Measurements from ENCODE around the gene STXBP1. TPM values are rescaled to one million over a fixed set of nuclear protein-coding genes. Genes with fewer than 3 reads are reported as not detected.
A peak's percentile ranks its signal among the peaks of the same experiment; 100 is the strongest.

Gene STXBP1
- total RNA-seq, 1 experiment from 2014 or later: 11.2 TPM

DNA sequence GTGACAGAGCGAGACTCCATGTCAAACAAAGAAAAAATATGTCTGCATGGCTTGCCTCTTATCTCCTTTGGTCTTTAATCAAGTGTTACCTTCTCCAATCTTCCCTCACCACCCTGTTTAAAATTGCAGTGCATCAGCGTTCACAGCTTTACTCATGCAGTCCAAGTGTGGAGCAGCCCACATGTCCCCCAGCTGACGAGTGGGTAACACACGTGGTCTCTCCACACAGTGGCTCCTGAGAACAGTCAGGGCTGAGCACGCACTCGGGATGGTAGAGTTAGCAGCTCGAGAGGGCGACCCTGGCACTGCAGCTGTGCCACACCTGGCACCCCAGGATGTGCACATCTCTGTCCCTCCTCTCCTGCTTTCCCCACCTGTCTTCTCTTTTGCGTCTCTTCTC lies 68.8 kb downstream of the STXBP1 start:
- in situ Hi-C loops (cut with HindIII; ENCODE audit: low sequenced_read_pairs): no loop called here
- no peak for DNase-seq (ENCODE audit: low spot score)

DNA sequence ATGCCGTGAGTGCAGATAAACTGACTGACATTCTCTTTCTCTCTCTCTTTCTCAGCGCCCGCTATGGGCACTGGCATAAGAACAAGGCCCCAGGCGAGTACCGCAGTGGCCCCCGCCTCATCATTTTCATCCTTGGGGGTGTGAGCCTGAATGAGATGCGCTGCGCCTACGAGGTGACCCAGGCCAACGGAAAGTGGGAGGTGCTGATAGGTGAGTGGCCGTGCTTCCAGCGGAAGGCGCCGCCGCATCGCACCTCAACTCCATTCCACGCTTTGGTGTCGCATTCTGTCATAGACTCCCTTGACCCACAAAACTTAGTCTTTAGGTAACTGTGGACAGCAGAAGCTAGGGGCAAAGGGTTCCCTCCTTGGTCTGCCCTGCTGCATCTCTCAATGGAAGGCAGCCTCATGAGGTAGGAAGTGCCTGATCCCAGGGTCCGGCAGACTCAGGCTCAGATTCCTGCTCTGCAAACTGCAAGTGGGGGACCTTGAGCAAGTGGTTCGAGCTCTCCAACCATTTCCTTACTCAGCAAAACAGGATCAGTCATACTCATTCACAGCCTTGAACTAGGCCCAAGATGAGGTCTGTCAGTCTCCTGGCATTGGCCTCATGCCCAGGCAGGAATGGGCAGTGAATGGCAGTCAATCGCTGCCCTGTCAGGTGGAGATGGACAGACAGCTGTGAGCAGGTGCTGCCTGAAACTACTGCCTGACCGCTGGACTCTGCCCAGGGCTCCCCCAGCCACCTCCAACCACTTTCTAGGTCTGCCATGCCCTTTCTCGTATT lies 70.5 kb downstream of the STXBP1 start:
- in situ Hi-C loops (cut with HindIII; ENCODE audit: low sequenced_read_pairs): no loop called here
- DNase-seq (ENCODE audit: low spot score): peak; percentile 39

GRCh38 chr9:127683723-127684122 lies 71.6 kb downstream of the STXBP1 start:
- in situ Hi-C loops (cut with HindIII; ENCODE audit: low sequenced_read_pairs): no loop called here
- no peak for DNase-seq (ENCODE audit: low spot score)

DNA sequence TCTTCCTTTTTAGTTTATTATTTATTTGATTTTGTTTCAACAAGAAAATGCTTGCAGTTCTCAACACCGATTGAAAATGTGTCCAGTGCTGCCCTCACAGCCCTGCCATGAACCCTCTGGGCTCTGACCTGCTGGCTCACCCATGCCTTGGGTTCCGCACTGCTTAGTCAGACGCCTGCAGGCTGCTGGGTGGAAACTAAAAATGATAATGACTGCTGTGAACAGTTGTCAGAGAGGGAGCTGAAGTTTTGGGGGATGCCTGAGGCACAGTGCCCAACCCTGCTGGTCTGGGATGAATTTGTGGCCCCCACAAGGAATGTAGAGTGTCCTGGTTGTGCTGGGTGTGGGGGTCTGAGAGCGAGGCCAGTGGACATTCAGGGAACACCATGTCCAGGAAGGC lies 72.5 kb downstream of the STXBP1 start:
- in situ Hi-C loops (cut with HindIII; ENCODE audit: low sequenced_read_pairs): no loop called here

DNA sequence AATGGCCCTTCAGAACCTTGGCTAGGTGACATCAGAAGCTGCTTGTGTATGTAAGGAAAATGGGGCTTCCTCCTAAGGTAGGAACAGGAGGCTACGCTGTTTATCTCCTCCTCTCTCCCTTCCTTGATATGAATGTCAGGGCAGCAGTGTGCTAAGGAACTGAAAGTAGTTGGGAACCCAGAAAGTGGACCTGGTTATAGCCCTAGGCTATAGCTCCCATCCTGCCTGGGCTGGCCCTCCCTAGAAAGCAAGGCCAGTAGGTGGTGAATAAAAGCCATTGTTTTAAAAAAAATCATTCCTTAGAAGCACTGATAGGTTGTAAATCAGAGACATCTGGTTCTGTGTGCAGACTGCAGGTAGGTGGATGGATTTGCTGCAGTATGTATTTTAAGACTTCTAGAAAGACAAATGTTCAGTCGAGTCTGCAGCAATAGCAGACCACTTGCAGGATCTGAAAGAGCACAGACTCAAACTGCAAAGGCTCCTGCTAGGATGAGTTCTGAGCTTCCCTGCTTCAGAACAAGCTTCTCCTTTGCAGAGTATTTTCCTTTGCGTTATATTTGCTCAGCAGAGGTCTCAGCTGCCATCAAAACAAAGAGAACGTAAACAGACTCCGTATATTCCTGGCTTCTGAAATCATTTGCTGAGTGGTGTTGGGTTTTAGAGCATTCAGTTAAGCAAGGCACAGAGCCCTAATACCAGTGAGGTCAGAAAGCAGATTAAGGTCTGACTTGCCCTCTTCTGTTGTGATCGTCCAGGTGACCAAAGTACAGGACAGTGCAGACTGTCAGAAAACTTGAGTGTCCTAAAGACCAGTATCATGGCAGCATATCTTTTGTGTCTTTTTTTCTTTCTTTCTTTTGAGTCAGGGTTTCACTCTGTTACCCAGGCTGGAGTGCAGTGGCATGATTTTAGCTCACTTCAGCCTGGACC lies 74.7 kb downstream of the STXBP1 start:
- DNase-seq (ENCODE audit: low spot score): no peak
- in situ Hi-C loops (cut with HindIII; ENCODE audit: low sequenced_read_pairs): no loop called here

More for the DNA sequence above, 72.5 kb downstream of the STXBP1 start:
- no peak for DNase-seq (ENCODE audit: low spot score)

DNA sequence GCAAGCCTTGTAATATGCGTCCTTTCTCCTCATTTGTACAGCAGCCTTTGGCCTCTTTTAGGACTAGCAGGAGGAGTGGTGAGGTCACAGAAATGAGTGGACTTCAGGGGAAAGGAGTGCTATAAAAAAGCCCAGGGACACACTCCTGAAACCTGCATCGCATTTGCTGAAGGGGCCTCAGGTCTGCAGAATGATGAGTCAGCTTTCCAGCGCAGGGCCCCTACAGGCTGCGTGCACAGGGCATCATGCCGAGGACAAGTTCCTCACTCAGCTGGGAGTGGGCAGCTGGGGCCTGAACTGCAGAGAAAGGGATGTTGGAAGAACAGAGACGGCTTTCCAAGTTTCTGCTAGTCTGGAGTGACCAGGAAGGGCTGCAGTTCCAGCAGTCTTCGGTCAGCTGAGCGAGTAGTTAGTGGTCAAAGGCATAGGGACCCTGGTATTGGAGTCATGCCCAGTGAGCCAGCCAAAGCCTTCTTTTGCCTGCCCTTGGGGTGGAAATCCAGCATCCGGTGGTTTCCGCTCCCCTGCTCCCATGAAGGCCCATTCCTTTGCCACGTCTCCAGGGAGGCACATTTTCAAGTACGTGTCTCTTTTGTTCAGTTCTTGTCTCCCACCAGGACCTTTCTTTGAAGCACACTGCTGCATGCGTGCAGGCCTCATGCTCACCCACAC lies 77.4 kb downstream of the STXBP1 start:
- in situ Hi-C loops (cut with HindIII; ENCODE audit: low sequenced_read_pairs): no loop called here
- no peak for DNase-seq (ENCODE audit: low spot score)

GRCh38 chr9:127690735-127691134 lies 78.7 kb downstream of the STXBP1 start:
- DNase-seq (ENCODE audit: low spot score): no peak
- in situ Hi-C loops (cut with HindIII; ENCODE audit: low sequenced_read_pairs): no loop called here

DNA sequence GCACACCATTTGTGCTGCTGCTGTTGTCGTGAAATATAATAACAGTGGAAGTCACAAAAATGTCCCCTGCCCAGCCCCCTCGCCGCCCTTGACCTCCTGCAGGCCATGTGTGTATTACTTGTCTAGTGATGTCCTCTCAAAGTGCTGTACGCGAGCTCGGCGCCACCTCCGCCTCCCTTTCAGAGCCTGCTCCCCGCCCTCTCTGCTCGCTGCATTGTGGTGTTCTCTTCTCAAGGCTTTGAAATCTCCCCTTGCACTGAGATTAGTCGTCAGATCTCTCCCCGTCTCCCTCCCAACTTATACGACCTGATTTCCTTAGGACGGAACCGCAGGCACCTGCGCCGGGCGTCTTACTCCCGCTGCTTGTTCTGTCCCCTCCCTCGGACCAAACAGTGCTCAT lies 80.0 kb downstream of the STXBP1 start:
- DNase-seq (ENCODE audit: low spot score): no peak
- in situ Hi-C loops (cut with HindIII; ENCODE audit: low sequenced_read_pairs): no loop called here

GRCh38 chr9:127693143-127693542 lies 81.1 kb downstream of the STXBP1 start:
- in situ Hi-C loops (cut with HindIII; ENCODE audit: low sequenced_read_pairs): no loop called here
- no peak for DNase-seq (ENCODE audit: low spot score)

DNA sequence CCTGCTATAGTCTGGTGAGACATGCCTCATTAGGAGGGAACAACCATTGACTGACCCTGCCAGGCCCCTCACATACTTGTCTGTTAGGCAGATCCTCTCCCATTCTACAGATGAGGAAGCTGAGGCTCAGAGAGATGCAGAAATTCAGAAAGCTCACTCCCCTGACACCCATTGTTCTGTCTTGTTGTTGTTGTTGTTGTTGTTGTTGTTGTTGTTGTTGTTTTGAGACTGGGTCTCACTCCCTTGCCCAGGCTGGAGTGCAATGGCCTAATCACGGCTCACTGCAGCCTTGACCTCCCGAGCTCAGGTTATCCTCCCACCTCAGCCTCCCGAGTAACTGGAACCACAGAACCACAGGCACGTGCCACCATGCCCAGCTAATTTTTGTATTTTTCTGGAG lies 81.6 kb downstream of the STXBP1 start:
- in situ Hi-C loops (cut with HindIII; ENCODE audit: low sequenced_read_pairs): no loop called here
- DNase-seq (ENCODE audit: low spot score): no peak

DNA sequence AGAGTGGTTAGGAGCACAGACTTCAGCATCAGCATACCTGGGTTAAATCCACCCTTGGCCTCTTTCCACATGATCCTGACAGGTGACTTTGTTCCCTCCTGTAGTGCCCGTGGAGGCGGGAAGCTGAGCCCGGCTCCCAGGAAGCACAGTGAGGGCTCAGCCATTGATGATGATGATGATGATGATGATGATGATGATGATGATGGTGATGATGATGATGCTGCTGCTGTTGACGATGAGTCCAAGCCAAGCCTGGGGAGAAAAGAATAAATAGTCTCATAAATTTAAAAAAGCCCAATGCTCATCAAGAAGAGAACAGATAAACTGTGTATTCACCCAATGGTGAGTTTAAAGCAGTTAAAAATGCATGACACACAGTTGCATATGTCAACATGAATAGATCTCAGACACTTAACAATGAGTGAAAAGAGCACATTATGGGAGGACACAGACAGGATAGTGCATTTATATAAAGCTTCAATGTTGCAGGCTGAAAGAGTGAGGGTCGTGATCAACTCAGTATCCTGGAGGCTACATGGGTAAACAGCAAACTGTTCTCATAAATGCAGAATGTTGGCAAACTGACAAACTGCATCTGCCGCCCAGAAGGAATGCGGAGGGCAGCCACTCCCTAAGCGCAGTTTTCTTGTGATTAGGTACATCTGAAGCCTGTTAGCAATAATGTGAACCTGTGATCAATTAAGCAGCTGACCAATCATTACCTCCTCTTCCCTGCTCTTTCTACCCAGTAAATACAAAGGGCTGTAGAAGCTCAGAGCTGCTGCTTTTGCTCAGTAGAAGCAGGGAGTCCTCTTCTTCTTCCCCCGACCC lies 83.0 kb downstream of the STXBP1 start:
- in situ Hi-C loops (cut with HindIII; ENCODE audit: low sequenced_read_pairs): no loop called here
- peak; percentile 26 for DNase-seq (ENCODE audit: low spot score)

- no peak for DNase-seq (ENCODE audit: low spot score)
- in situ Hi-C loops (cut with HindIII; ENCODE audit: low sequenced_read_pairs): no loop called here
Observed at GRCh38 chr9:127697575-127697974, 85.5 kb downstream of the STXBP1 start.

GRCh38 chr9:127698386-127698785 lies 86.3 kb downstream of the STXBP1 start:
- no peak for DNase-seq (ENCODE audit: low spot score)
- in situ Hi-C loops (cut with HindIII; ENCODE audit: low sequenced_read_pairs): no loop called here

DNA sequence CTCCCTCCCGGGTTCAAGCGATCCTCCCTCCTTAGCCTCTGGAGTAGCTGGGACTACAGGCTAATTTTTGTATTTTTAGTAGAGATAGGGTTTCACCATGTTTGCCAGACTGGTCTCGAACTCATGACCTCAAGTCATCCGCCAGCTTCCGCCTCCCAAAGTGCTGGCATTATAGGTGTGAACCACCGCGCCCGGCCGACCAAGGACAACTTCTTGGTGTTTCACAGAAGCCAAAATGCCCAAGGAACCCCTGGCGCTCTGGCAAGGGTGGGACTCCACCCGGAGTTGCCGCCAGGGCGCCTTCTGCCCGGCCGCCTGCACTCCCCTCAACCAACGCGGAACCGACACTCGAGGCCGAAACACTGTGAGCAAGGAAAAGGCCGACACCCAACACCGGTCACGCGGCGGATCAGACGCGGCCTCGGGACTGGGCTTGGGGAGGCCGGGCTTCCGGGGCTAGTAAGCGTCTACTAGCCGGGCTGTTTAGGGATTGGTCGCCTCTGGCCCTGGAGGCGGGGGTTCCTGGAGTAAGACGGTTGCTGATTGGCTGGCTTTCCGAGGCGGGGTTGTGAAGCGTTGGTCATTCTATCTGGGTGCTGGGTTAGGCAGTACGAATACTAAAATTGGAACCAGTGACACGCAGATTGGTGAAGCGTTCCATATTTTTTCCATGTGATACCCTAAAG lies 87.1 kb downstream of the STXBP1 start:
- in situ Hi-C loops (cut with HindIII; ENCODE audit: low sequenced_read_pairs): no loop called here
- peak; percentile 99 for DNase-seq (ENCODE audit: low spot score)

DNA sequence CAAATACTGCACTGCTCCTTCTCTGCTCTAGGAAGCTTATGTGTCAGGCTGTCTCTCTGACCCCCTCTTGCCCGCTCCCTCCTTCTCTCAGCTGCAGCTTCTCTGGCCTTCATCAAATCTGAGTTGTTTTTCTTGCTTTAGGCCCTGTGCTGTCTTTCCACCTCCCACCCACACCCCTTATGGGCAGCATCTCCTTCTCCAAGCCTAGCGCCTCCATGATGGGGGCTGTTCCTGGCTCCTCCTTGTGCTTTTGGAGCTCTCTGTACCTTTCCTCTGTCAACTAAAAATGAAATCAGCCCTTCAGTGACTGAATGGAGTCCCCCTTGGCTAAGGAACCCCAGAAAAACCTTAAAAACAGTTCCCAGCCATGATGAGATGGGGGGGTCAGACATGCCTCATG lies 88.1 kb downstream of the STXBP1 start:
- in situ Hi-C loops (cut with HindIII; ENCODE audit: low sequenced_read_pairs): no loop called here
- no peak for DNase-seq (ENCODE audit: low spot score)

- in situ Hi-C loops (cut with HindIII; ENCODE audit: low sequenced_read_pairs): no loop called here
- no peak for DNase-seq (ENCODE audit: low spot score)
Observed at GRCh38 chr9:127700594-127701255, 88.6 kb downstream of the STXBP1 start.

- in situ Hi-C loops (cut with HindIII; ENCODE audit: low sequenced_read_pairs): no loop called here
- DNase-seq (ENCODE audit: low spot score): no peak
Observed at GRCh38 chr9:127703289-127703946, 91.3 kb downstream of the STXBP1 start.
